Measurements from ENCODE around the gene NAALADL2.
"Not testable (repeated sequence)": the region's sequence is repeated elsewhere in the genome, so short reads cannot be mapped to it uniquely, and the experiment has no call there.

NAALADL2 gene

DNA sequence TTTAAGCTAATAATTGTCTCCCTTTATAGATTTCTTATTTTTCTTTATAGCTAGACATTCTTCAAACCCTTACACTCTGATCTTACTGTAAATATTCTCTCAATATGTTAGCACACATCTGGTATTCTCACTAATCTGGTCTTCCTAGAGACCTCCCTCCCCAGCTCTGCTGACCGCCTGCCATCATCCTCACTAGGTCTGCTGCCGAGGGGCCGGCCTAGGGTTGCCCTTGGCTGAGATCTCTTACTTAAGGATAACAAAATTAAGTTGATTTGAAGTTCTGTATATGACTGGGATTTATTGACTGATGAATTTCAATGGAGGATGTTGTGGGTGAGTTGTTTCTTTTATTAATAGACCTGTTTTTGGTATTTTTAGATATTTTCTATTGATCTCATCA is 586.6 kb downstream of the NAALADL2 start:
- no peak for DNase-seq

DNA sequence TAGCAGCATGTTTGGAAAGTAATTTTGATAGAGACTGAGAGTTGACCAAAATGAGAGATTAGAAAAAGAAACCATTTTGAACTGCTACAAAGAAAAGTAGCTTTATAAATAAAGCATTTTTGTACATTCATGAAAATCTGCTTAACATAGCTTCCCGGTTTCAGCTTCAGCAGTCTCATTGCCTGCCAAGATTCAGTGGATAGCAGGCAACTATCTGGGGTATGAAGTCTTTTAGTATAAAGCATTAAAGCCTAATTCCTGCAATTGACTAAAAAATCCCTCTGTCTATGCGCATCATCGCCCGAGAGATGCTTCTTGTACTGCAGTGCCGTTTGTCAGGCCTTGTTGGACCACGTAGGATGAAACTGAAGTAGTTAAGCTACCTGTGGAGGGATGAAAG is 588.4 kb downstream of the NAALADL2 start:
- DNase-seq, result no peak

DNA sequence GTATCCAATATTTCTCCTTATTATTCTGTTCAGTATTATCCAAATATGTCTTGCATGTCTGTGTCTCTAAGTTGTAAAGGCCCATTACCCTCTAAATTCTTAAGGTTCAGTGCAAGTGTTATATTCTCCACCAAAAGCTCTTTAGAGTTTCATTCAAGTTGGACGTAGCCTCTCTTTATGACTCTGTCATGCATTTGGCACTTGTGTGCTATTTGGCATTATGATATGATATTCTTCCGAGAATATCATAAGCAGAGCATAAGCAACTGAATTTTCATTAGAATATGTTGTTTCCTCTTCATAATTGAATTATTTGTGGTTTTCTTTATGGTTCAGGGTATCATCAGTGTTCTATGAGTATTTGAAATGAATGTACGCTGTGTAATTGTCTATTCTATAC is 594.2 kb downstream of the NAALADL2 start:
- no peak for DNase-seq

DNA sequence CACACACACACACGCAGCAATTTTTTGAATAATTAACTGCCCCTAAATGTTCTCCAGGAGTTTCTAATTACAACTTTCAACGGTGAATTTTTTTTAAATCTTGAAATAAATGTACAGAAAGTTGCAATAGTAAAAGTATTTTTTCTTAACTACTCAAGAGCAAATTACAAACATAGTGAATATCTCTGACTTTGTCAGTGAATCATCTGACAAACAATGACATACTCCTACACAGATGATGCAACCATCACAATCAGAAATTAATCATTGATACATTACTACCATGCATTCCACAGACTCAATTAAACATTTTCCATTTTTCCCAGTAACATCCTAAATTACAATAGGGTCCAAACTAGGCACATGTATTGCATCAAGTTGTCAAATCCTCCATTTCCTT is 597.3 kb downstream of the NAALADL2 start:
- no peak for DNase-seq

DNA sequence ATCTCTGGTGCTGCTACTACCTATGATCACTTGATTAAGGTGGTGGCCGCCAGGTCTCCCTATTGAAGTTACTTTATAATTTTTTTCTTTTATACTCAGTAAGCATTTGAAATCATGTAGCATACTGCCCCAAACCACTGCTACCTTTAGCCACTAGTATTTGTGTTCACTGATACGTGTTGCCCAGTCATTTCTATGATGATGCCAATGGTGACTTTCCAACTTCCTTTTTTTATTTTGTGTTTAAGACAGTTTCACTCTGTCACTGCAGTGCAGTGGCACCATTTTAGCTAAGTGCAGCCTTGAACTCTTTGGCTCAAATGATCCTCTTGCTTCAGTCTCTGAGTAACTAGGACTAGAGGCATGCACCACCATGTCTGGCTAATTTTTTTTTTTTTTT is 598.2 kb downstream of the NAALADL2 start:
- no peak for DNase-seq

DNA sequence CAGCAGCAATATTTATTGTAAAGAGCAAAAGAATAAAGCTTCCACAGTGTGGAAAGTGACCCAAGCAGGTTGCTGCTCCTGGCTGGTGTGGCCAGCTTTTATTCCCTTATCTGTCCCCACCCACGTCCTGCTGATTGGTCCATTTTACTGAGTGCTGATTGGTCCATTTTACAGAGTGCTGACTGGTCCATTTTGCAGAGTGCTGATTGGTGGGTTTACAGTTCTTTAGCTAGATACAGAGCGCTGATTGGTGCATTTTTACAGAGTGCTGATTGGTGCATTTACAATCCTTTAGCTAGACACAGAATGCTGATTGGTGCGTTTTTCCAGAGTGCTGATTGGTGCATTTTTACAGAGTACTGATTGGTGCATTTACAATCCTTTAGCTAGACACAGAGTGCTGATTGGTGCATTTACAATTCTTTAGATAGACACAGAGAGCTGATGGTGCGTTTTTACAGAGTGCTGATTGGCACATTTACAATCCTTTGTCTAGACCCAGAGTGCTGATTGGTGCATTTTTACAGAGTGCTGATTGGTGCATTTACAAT is 601.8 kb downstream of the NAALADL2 start:
- DNase-seq, result not testable (repeated sequence)

DNA sequence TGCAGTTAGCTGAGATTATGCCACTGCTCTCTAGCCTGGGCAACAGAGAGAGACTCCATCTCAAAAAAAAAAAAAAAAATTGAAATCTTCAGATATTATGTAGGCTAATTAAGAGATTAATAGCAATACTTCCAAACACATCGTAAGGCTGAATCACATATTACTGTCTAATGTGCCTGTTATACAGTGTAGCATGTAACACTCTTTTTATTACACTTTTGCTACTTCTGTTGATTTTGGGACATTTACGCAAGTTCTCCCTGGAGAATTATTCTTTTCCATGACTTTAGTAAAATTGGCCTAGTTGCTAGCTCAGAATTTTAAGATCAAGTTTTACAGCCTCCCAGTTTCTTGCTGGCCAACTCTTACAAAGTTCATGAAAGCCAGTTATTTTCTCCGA is 605.2 kb downstream of the NAALADL2 start:
- DNase-seq, result no peak

DNA sequence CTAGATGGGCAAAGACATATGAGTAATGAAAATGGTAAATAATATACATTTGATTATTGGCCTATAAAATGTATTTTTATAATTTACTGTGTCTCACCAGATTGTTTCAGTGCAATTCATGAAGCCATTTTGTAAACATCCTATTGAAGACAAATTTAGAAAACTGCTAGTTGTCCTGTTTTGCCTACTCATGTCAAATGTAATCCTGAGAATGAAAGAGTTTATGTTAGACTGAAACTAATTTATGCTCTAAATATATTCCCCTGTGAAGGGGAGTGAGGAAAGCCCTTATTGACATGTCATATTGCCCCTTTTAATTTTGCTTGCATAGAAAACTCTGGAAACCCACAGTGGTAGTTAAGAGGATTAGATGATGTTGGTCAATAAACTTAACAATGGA is 610.0 kb downstream of the NAALADL2 start:
- no peak for DNase-seq

DNA sequence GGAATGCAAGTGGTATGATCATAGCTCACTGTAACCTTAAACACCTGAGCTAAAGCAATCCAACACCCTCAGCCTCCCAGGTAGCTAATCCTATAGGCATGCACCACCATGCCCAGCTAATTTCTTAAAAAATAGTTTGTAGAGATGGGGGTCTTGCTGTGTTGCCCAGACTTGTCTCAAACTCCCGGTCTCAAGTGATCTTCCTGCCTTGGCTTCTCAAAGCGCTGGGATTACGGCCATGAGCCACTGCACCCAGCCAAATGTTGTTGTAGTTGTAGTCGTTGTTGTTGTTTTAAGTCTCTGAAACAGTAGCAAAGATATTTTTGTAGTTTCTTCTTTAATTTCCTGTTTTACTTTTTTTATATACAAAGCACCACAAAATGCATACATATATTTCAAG is 616.6 kb downstream of the NAALADL2 start:
- no peak for DNase-seq

DNA sequence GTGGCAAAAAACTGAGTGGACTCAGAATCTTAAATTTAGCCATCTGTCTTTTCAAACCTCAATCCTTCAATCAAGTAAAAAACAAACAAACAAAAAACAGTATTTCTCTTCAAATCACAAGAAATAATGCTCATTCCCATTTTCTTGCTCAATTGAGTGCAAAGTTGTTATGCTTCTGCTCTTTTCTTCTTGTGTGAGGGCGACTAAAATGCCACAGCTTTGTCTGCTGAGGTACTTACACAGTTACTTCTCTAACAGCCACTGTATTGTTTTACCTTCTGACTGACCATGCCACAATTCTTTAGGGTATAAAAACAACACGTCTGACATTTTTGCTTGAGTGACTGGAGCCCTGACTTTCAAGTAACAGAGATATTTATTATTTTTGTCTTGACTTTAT is 617.4 kb downstream of the NAALADL2 start:
- DNase-seq, result no peak

DNA sequence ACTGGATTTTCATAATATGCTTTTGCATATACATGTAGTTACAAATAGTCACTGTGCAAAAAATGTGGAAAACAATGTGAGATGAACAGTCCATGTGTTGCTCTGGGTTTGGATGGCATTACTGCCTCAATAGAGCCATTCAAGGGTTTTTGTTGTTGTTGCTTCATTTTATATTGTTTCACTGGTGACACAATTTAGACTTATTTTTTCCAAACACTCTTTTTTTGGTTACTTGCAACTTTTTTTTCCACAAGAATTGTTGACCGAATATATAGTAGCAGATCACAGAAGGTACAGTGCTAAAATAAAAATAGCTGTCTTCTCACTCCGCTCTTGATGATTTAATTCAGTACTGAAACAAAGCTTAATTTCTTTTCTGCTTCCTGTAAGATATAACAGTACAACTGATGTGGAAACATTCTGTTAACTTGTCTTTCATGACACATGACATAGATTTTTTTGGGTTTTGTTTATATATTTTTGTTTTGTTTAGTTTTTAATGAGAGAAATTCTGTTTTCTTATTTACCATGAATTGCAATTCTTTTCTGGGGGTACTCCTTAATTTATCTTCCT is 618.6 kb downstream of the NAALADL2 start:
- no peak for DNase-seq

DNA sequence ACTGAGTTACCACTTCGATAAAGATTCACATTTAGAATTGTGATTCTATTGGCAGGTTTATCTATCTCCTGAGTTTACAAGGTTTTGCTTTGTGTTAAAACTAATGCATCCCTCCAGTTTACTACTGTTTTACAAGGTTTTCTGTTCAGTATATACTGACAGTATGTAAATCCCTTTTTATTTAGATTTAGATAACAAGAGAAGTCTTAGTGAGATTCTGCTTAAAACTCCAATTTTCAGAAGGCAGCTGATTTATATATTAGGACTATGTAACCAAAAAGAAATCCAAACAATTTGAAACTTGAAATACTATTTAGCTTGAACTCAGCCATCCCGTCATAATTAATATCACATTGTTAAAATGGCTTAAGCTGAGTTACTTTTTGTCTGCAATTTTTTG is 619.2 kb downstream of the NAALADL2 start:
- DNase-seq, result no peak

DNA sequence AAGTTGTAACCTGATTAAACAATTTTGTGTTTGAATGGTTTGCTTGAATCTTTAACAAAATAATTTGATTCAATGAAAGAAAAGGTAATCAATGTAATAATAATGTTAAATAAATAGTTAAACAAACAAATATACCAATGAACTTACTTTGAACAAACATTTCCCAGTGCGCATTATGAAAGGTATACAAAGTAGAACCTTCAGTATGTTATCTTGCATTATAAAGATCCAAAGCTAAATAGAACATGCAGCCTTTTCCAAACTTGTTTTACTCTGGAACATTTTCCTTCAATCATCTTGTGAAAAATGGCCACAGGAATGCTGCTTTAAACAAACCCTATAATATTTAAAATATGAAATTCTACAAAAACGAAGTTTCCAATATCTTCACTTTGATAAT is 620.0 kb downstream of the NAALADL2 start:
- DNase-seq, result no peak

DNA sequence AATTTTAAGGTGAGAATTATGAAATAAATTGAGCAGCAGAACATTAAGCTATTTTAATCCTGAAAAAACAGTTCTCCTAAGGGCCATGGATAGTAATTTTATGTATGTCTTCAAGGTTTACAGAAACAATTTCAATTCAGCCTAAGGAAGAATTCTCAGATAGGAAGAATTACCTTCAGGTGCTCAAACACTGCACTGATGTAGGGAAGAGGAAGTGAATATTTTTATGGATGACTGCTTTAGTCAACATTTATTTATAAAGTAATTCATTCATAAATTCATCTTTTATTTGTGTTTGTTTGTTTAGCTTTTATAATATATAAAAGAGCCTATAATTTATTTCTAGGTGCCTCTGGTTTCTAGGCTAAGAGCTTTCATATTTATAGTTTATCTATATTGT is 620.7 kb downstream of the NAALADL2 start:
- DNase-seq, result no peak

DNA sequence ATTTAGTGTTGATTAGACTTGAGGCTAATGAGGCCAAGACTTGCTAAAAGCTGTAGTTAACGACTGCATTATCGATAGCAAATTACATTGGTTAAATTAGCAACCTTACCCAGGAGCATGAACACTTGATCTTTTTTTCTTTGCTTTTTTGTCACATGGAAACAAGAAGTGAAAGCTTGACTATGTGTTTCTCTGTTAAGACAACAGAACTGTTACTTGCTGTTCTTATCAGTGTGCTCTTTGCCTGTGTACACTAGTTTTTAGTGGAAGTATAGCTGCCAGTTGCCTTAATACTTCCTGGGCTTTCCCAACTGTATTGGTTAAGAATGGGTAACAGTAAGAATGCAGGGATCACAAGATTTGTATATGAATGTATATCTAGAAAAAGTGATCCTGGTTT is 625.5 kb downstream of the NAALADL2 start:
- DNase-seq, result no peak

DNA sequence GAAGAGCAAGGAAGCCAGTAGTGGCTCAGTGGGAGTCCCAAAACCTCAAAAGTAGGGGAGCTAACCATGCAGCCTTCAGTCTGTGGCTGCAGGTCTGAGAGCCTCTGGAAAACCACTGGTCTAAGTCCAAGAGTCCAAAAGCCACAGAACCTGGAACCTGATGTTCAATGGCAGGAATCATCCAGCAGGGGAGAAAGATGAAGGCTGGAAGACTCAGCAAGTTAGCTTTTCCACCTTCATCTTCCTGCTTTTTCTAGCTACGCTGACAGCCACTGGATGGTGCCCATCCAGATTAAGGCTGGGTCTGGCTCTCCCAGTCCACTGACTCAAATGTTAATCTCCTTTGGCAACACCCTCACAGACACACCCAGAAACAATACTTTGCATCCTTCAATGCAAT is 626.3 kb downstream of the NAALADL2 start:
- no peak for DNase-seq

DNA sequence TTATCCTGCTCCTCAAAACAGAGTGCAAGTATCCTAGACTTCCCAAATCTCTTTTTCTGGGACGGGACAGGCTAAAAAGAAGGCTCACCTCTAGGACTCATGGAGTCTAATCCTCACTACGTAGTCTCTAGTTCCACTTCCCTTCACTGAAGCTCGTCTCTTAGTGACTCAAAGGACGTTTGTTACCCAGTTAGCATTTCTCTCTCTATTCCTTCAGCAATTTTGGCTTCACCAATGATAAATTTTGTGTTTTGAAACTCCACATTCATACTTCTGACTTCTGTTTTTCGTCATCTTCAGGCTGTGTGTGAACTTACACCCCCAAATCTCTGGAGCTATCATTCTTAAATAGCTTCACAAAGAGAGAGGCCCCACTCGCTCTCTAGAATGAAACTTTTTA is 627.1 kb downstream of the NAALADL2 start:
- DNase-seq, result no peak

DNA sequence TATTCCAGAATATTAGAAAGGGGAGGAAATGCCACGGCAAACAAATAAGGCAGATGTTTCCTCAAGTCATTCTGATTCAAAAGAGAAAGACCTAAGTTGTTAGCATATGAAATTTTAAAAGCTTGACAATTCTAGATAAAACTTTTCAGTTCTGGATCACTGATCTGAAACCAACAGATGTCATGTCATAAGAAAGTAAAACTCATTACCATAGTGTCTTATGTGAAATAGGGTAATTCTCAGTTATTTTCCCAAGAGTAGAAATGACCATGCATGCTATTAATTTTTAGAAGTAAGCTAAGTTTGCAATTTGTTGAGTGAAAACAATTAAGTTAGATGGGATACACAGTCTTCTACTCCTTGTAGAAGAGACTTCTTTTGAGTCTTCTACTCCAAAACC is 630.3 kb downstream of the NAALADL2 start:
- DNase-seq, result no peak

DNA sequence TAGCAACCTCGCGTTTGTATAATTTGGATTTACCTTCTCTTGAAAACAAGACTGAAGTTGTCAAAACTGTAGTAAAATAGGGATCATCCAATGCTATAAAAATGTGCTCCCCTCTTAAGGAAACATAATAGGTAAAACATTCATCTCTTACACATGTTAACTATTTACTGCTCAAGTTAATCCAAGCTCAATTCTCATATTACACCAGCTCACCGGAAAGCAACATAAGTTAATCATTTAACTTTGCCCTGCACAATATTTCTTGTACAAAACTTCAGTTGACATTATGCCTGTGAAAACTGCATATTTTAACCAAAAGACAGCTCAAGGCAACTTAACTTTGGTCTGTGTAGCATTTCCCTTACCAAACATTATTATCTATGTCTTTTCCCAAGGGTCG is 634.2 kb downstream of the NAALADL2 start:
- no peak for DNase-seq

DNA sequence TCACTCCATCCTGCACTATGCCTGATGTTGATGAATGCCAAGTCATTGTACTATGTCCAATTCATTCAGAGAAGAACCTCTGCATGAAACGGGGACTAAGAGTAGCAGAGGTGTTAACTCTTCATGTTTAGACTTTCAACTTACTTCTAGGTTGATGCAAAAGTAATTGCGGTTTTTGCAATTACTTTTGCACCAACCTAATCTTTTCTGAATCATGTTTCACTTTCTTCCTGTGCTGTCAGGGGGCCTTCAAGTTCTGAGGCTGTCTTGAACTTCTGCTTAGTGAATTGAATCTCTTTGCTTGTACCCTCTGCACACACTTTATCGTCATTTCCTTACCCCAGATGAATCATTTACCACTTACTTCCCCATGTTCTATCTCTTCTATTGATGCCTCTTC is 636.2 kb downstream of the NAALADL2 start:
- no peak for DNase-seq

DNA sequence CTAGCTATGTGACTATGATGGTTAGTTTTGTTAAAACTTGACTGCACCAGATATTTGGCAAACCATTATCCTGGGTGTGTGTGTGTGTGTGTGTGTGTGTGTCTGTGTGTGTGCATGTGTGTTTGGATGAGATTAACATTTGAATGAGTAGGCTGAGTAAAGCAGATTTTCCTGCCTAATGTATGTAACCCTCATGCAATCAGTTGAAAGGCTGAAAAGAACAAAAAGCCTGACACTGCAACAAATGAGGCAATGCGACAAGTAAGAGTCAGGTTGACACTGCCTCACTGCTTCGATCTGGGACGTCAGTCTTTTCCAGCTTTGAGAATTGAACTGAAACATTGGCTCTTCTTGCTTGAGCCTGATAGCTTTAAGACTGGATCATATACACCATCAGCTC is 643.0 kb downstream of the NAALADL2 start:
- no peak for DNase-seq

DNA sequence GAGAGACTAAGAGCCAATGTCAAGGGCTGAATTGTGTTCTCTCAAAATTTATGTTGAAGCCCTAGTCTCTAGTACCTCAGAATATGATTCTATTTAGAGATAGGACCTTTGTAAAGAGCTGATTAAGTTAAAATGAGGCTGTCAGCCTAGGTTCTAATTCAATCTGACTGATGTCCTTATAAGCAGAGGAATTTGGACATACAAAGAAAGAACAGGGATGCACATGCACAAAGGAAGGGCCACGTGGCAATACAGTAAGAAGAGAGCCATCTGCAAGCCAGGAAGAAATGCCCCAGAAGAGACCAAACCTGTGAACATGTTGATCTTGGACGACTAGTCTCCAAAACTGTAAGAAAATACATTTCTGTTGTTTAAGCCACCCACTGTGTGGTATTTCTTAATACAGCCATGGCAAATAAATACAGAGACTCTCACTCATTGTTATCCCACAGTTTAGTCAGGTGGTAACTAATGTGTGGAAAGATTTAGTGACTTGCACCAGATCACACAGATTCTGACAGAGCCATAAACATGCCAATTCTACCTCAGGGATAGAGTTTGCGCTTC is 652.2 kb downstream of the NAALADL2 start:
- DNase-seq, result no peak

DNA sequence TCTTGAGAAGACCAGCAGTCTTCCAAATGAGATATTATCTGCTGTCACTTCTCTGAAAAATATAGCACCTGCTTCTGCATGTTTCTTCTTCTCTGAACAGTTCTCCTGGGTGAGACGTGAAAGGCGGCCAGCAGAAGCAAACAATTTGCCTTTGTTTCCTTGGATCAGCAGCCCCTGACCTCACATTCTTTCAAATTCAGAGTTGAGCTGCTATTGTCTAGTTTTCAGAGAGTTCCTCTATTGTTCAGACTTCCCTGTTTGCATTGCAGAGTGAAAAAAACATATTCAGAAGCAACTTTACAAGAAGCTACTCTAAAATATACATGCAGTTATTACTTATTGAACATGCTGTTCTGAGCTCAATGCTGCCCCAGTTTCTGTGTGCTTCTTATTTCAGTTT is 653.6 kb downstream of the NAALADL2 start:
- DNase-seq, result no peak

DNA sequence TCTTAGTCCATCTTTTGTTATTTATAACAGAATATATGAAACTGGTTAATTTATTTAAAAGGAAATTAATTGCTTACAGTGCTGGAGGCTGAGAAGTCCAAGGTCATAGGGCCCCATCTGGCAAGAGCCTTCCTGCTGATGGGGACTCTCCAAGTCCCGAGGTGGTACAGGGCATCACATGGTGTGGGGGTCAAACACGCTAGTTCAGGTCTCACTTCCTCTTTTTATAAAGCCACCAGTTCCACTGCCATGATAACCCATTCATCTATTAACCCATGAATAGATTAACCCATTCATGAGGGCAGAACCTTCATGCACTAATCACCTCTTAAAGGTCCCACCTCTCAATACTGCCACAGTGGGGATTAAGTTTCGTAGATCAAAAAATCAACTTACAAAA is 659.3 kb downstream of the NAALADL2 start:
- no peak for DNase-seq

DNA sequence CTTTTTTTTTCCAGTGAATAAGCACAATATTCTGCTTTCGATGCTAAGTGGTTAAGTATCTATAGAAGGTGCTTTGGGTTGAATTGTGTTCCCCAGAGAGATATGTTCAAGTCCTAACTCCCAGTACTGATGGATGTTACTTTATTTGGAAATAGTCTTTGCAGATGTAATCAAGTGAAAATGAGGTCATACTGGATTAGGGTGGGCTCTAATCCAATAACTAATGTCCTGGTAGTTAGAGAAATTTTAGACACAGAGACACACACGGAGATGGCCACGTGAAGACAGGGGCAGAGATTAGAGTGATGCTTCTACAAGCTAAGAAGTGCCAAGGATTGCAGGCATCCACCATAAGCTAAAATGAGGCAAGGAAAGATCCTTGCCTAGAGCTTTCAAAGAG is 662.3 kb downstream of the NAALADL2 start:
- no peak for DNase-seq

All from COR-L47 (cell line).